GM21423 (cell line): ENCODE measurements around the gene CREBZF.
"Not testable (repeated sequence)": the region's sequence is repeated elsewhere in the genome, so short reads cannot be mapped to it uniquely, and the experiment has no call there.

ENCODE experiments used
- ATAC-seq: cut with Tn5 transposase; IDR thresholded peaks from one replicate; pipeline ENCODE4 v1.9.1; 2021; ENCODE audit warnings: mild to moderate bottlenecking, moderate library complexity; ENCODE audit not compliant: unreplicated experiment

The CREBZF gene

GRCh38 chr11:85627332-85627997 is 37.5 kb downstream of the CREBZF start, which contains the start of gene DLG2:
Gene DLG2 (minus strand): TSS chr11:85627344.
- no peak for ATAC-seq

- ATAC-seq: no peak
Observed at GRCh38 chr11:85626496-85626895, 38.4 kb downstream of the CREBZF start.

DNA sequence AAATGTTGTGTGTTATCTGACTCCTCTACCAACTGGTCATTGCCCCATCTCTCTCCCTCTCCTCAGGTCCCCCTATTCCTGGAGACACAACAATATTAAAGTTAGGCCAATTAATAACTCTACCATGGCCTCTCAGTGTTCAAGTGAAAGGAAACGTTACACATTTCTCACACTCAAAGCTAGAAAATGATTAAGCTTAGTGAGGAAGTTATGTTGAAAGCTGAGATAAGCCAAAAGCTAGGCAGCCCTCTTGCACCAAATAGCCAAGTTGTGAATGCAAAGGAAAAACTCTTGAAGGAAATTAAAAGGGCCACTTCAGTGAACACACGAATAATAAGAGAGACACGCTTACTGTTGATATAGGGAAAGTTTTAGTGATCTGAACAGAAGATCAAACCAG is 44.7 kb downstream of the CREBZF start:
- ATAC-seq: no peak

GRCh38 chr11:85619499-85619898 is 45.4 kb downstream of the CREBZF start:
- ATAC-seq: no peak

GRCh38 chr11:85611643-85612042 is 53.3 kb downstream of the CREBZF start:
- not testable (repeated sequence) for ATAC-seq
